ENCODE data around the gene UGT1A10. TPM values are rescaled to one million over a fixed set of nuclear protein-coding genes. Genes with fewer than 3 reads are reported as not detected.

The UGT1A10 gene
- total RNA-seq, 1 experiment from 2014 or later, result not detected

GRCh38 chr2:233689031-233689430 lies 52.8 kb downstream of the UGT1A10 start:
- intact Hi-C loops (cut with micrococcal nuclease; ENCODE audit: unreplicated experiment), result no loop called here
- Histone ChIP-seq H3K27ac (ENCODE audit: low read depth, low read length, poor library complexity, severe bottlenecking) (no peak overlapping the region), H3K36me3 (ENCODE audit: insufficient read depth, low read length, poor library complexity, severe bottlenecking) (no peaks in the 10 kb centered on the region), H3K4me3 (ENCODE audit: low read depth, low read length, poor library complexity, severe bottlenecking) (no peak overlapping the region), H3K9me3 (ENCODE audit: low read depth, low read length, poor library complexity, severe bottlenecking) (no peaks in the 10 kb centered on the region), H3K4me1 (ENCODE audit: insufficient read depth, low read length, poor library complexity, severe bottlenecking) (no peaks in the 10 kb centered on the region), H3K27me3 (replicated peaks; ENCODE audit: insufficient read depth, low read depth, low read length, poor library complexity) (no peaks in the 10 kb centered on the region)
- BruUV-seq (replicated peaks), result no TSS peak
- DNase-seq (ENCODE audit: low spot score), result no peak
- TF ChIP-seq CTCF (conservative IDR thresholded peaks at IDR 0.05; ENCODE audit: low read depth, low read length), result no peak
- no peak for TF ChIP-seq EZH2 (IDR thresholded peaks at IDR 0.05; ENCODE audit: borderline replicate concordance, low read depth, low read length, poor library complexity, severe bottlenecking)
- ChIA-PET POLR2A (ENCODE audit: low non-redundant PET) (no interaction called here), CTCF (no interaction called here)

GRCh38 chr2:233689501-233689900 lies 53.3 kb downstream of the UGT1A10 start:
- intact Hi-C loops (cut with micrococcal nuclease; ENCODE audit: unreplicated experiment), result no loop called here
- CTCF ChIA-PET, result no interaction called here

GRCh38 chr2:233690444-233690843 lies 54.2 kb downstream of the UGT1A10 start:
- intact Hi-C loops (cut with micrococcal nuclease; ENCODE audit: unreplicated experiment), result no loop called here
- H3K36me3 ChIP-seq (ENCODE audit: insufficient read depth, low read length, poor library complexity, severe bottlenecking), result no peaks in the 10 kb centered on the region
- no peaks in the 10 kb centered on the region for H3K4me1 ChIP-seq (ENCODE audit: insufficient read depth, low read length, poor library complexity, severe bottlenecking)
- no peak overlapping the region for H3K4me3 ChIP-seq (ENCODE audit: low read depth, low read length, poor library complexity, severe bottlenecking)
- no peak for TF ChIP-seq EZH2 (IDR thresholded peaks at IDR 0.05; ENCODE audit: borderline replicate concordance, low read depth, low read length, poor library complexity, severe bottlenecking)
- no peak for TF ChIP-seq CTCF (conservative IDR thresholded peaks at IDR 0.05; ENCODE audit: low read depth, low read length)
- no peak overlapping the region for H3K27ac ChIP-seq (ENCODE audit: low read depth, low read length, poor library complexity, severe bottlenecking)
- no peaks in the 10 kb centered on the region for H3K9me3 ChIP-seq (ENCODE audit: low read depth, low read length, poor library complexity, severe bottlenecking)
- BruUV-seq (replicated peaks), result no TSS peak
- ChIA-PET POLR2A (ENCODE audit: low non-redundant PET) (no interaction called here), CTCF (no interaction called here)
- no peak for DNase-seq (ENCODE audit: low spot score)
- H3K27me3 ChIP-seq (replicated peaks; ENCODE audit: insufficient read depth, low read depth, low read length, poor library complexity), result no peaks in the 10 kb centered on the region

More at GRCh38 chr2:233689501-233689900, 53.3 kb downstream of the UGT1A10 start:
- POLR2A ChIA-PET (ENCODE audit: low non-redundant PET), result no interaction called here
- Histone ChIP-seq H3K9me3 (ENCODE audit: low read depth, low read length, poor library complexity, severe bottlenecking) (no peaks in the 10 kb centered on the region), H3K4me1 (ENCODE audit: insufficient read depth, low read length, poor library complexity, severe bottlenecking) (no peaks in the 10 kb centered on the region), H3K4me3 (ENCODE audit: low read depth, low read length, poor library complexity, severe bottlenecking) (no peak overlapping the region), H3K27ac (ENCODE audit: low read depth, low read length, poor library complexity, severe bottlenecking) (no peak overlapping the region), H3K27me3 (replicated peaks; ENCODE audit: insufficient read depth, low read depth, low read length, poor library complexity) (no peaks in the 10 kb centered on the region), H3K36me3 (ENCODE audit: insufficient read depth, low read length, poor library complexity, severe bottlenecking) (no peaks in the 10 kb centered on the region)
- TF ChIP-seq EZH2 (IDR thresholded peaks at IDR 0.05; ENCODE audit: borderline replicate concordance, low read depth, low read length, poor library complexity, severe bottlenecking), result no peak
- no peak for TF ChIP-seq CTCF (conservative IDR thresholded peaks at IDR 0.05; ENCODE audit: low read depth, low read length)
- no TSS peak for BruUV-seq (replicated peaks)
- no peak for DNase-seq (ENCODE audit: low spot score)
